SK-N-SH (cell line): ENCODE data around the gene RNASEH2B.

Experiments
- CHD2 ChIP-seq: fragments of 150-350 bp; IDR thresholded peaks from 2 replicates; pipeline ENCODE4 v1.6.1; 2018; ENCODE audit warnings: low read length; ENCODE audit not compliant: partially characterized antibody
- JUND ChIP-seq: IDR thresholded peaks from 2 replicates; pipeline ENCODE4 v1.4.0; 2012
- POLR2AphosphoS5 ChIP-seq: IDR thresholded peaks from 2 replicates; pipeline ENCODE4 v1.6.1; 2012; ENCODE audit warnings: low read depth, low read length
- RAD21 ChIP-seq: IDR thresholded peaks from 2 replicates; pipeline ENCODE4 v1.6.1; 2012; ENCODE audit warnings: mild to moderate bottlenecking, low read length
- REST ChIP-seq: IDR thresholded peaks from 2 replicates; pipeline ENCODE4 v1.6.1; 2012; ENCODE audit warnings: mild to moderate bottlenecking, low read depth, low read length, moderate library complexity
- TCF12 ChIP-seq: IDR thresholded peaks from 2 replicates; pipeline ENCODE4 v1.4.0; 2012
- TF ChIP-seq, protein P1 (sequence below): fragments of 200-600 bp; sonication (generic); IDR thresholded peaks from 2 replicates; pipeline ENCODE4 v1.6.1; 2017; ENCODE audit warnings: antibody characterized with exemption, mild to moderate bottlenecking, moderate library complexity
- TF ChIP-seq, protein P2 (sequence below): IDR thresholded peaks from 2 replicates; pipeline ENCODE4; 2012

DNA sequence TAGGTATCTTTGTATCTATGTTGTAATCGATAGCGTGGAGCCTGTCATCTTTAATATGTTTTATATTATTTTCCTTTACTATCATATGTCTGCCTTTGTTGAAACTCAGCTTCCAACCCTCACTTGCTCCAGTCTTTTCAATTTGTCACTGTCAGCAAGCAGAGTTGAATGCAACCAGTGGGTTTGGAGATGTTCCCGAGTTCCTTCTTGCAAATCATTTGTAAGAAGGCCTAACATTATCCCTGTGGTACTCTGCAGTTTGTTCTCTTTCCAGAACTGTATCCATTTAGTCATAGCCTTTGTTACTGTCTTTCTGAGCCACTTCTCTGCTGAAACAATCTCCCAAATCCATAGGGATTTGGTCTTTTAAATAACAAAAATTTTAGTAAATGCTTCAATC lies 41.8 kb downstream of the RNASEH2B start:
- TF ChIP-seq, protein P1, sequence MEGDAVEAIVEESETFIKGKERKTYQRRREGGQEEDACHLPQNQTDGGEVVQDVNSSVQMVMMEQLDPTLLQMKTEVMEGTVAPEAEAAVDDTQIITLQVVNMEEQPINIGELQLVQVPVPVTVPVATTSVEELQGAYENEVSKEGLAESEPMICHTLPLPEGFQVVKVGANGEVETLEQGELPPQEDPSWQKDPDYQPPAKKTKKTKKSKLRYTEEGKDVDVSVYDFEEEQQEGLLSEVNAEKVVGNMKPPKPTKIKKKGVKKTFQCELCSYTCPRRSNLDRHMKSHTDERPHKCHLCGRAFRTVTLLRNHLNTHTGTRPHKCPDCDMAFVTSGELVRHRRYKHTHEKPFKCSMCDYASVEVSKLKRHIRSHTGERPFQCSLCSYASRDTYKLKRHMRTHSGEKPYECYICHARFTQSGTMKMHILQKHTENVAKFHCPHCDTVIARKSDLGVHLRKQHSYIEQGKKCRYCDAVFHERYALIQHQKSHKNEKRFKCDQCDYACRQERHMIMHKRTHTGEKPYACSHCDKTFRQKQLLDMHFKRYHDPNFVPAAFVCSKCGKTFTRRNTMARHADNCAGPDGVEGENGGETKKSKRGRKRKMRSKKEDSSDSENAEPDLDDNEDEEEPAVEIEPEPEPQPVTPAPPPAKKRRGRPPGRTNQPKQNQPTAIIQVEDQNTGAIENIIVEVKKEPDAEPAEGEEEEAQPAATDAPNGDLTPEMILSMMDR: no peak
- TF ChIP-seq TCF12 (no peak), JUND (no peak), POLR2AphosphoS5 (no peak), RAD21 (no peak), REST (no peak), CHD2 (no peak)
- TF ChIP-seq, protein P2, sequence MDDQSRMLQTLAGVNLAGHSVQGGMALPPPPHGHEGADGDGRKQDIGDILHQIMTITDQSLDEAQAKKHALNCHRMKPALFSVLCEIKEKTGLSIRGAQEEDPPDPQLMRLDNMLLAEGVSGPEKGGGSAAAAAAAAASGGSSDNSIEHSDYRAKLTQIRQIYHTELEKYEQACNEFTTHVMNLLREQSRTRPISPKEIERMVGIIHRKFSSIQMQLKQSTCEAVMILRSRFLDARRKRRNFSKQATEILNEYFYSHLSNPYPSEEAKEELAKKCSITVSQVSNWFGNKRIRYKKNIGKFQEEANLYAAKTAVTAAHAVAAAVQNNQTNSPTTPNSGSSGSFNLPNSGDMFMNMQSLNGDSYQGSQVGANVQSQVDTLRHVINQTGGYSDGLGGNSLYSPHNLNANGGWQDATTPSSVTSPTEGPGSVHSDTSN: no peak
